ENCODE data around the gene NUDCD3.

Gene NUDCD3

DNA sequence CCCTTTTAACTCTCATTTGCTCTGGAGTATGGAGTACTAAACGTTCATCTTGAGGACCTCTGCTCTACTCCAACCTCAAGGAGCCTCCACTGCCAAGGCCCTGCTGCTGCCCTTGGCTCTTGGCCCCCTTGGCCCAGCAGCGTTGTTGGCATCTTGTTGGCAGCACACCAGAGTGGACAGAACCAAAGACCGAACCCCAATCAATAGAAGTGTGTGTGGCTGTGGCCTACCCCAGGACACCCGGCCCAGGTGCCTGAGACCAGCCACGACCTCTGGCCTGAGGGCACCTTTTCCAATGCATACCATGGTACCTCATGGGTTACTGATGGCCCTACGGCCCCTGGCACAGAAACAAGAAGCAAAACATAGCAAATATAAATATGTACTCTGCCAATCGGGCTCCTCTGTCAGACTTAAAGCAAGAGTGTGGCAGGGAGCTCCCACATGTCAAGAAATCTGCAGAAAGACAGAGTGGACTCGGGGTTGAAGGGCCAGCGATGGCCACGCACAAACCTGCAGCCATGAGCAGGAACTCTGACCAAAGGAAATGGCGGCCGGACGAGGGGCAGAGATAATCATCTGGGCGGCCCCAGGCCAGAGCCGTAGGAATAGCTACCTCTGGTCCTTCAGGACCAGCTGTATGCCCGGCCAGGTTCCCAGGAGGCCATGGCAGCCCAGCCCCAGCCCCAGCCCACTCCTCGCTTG, 47.8 kb upstream of the NUDCD3 start:
- no peak overlapping the region for H3K27ac ChIP-seq (ENCODE audit: low read depth, low read length)
- H3K4me2 ChIP-seq (ENCODE audit: low read length): no peak overlapping the region
- no peak for TF ChIP-seq EZH2phosphoT487 (IDR thresholded peaks at IDR 0.05; ENCODE audit: borderline replicate concordance, low read length)
- TF ChIP-seq, protein P1, sequence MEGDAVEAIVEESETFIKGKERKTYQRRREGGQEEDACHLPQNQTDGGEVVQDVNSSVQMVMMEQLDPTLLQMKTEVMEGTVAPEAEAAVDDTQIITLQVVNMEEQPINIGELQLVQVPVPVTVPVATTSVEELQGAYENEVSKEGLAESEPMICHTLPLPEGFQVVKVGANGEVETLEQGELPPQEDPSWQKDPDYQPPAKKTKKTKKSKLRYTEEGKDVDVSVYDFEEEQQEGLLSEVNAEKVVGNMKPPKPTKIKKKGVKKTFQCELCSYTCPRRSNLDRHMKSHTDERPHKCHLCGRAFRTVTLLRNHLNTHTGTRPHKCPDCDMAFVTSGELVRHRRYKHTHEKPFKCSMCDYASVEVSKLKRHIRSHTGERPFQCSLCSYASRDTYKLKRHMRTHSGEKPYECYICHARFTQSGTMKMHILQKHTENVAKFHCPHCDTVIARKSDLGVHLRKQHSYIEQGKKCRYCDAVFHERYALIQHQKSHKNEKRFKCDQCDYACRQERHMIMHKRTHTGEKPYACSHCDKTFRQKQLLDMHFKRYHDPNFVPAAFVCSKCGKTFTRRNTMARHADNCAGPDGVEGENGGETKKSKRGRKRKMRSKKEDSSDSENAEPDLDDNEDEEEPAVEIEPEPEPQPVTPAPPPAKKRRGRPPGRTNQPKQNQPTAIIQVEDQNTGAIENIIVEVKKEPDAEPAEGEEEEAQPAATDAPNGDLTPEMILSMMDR (IDR thresholded peaks at IDR 0.05; ENCODE audit: low read depth, low read length, poor library complexity, severe bottlenecking): no peak
- no peaks in the 10 kb centered on the region for H3F3A ChIP-seq (ENCODE audit: control insufficient read depth, insufficient read depth)
- H3K79me2 ChIP-seq (ENCODE audit: control insufficient read depth, low read length): no peaks in the 10 kb centered on the region
- H3K4me3 ChIP-seq (ENCODE audit: low read length): no peak overlapping the region
- no peaks in the 10 kb centered on the region for H4K20me1 ChIP-seq (ENCODE audit: control insufficient read depth, insufficient read depth, low read depth, low read length)
- H3K9me3 ChIP-seq (ENCODE audit: control insufficient read depth, insufficient read depth, low read length): no peaks in the 10 kb centered on the region
- no peaks in the 10 kb centered on the region for H3K9me2 ChIP-seq (replicated peaks; ENCODE audit: control insufficient read depth, low read length)
- H3K4me1 ChIP-seq (ENCODE audit: control insufficient read depth, low read length): no peaks in the 10 kb centered on the region
- H3K27me3 ChIP-seq (ENCODE audit: control insufficient read depth, low read length): no peaks in the 10 kb centered on the region
- H3K36me3 ChIP-seq (ENCODE audit: control insufficient read depth, low read length): no peaks in the 10 kb centered on the region

DNA sequence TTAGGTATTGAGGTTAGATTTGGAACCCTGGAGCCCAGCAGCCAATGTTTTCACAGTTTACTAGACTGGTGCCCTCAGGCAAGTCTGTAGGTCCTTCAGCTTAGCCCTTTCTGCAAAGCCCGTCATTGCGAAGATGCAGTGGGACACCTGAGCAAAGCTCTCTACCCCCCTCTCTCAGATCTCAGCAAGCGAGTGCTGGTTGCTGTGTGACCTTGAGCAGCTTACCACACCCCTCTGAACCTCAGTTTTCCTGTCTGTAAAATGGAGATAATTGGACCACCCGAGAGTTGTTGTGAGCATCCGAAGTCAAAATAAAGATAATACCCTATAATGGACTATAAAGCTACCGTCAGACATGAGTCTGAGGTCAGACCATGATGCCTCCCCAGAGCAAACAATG, 47.0 kb upstream of the NUDCD3 start:
- Histone ChIP-seq H4K20me1 (ENCODE audit: control insufficient read depth, insufficient read depth, low read depth, low read length) (no peaks in the 10 kb centered on the region), H3K4me1 (ENCODE audit: control insufficient read depth, low read length) (no peaks in the 10 kb centered on the region), H3K4me3 (ENCODE audit: low read length) (no peak overlapping the region), H3K36me3 (ENCODE audit: control insufficient read depth, low read length) (no peaks in the 10 kb centered on the region), H3K27me3 (ENCODE audit: control insufficient read depth, low read length) (no peaks in the 10 kb centered on the region), H3K79me2 (ENCODE audit: control insufficient read depth, low read length) (no peaks in the 10 kb centered on the region), H3K9me2 (replicated peaks; ENCODE audit: control insufficient read depth, low read length) (no peaks in the 10 kb centered on the region), H3K9me3 (ENCODE audit: control insufficient read depth, insufficient read depth, low read length) (no peaks in the 10 kb centered on the region), H3K4me2 (ENCODE audit: low read length) (no peak overlapping the region), H3F3A (ENCODE audit: control insufficient read depth, insufficient read depth) (no peaks in the 10 kb centered on the region), H3K27ac (ENCODE audit: low read depth, low read length) (no peak overlapping the region)
- TF ChIP-seq, protein P1 (IDR thresholded peaks at IDR 0.05; ENCODE audit: low read depth, low read length, poor library complexity, severe bottlenecking): no peak
- TF ChIP-seq EZH2phosphoT487 (IDR thresholded peaks at IDR 0.05; ENCODE audit: borderline replicate concordance, low read length): no peak

DNA sequence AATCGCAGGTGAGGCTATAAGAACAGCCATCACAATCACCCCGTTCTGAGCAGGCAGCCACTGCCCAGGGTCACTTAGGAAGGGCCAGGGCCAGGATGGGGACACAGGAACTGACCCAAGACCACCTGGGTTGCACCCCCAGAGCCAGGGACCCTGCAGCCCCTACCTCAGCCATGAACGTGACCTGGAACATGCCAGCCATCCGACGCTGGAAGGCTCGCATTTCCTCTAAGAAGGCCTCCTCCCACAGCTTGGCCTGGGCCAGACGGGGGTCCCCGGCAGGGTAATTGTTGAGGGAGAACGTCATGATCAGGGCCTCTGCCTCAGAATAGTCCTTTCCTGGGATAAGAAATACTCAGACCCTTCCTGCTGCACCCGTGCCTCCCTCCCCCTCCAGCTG, 45.6 kb upstream of the NUDCD3 start:
- H3K36me3 ChIP-seq (ENCODE audit: control insufficient read depth, low read length): no peaks in the 10 kb centered on the region
- no peaks in the 10 kb centered on the region for H4K20me1 ChIP-seq (ENCODE audit: control insufficient read depth, insufficient read depth, low read depth, low read length)
- no peaks in the 10 kb centered on the region for H3K79me2 ChIP-seq (ENCODE audit: control insufficient read depth, low read length)
- H3K4me2 ChIP-seq (ENCODE audit: low read length): no peak overlapping the region
- H3K9me2 ChIP-seq (replicated peaks; ENCODE audit: control insufficient read depth, low read length): no peaks in the 10 kb centered on the region
- no peaks in the 10 kb centered on the region for H3K4me1 ChIP-seq (ENCODE audit: control insufficient read depth, low read length)
- H3K4me3 ChIP-seq (ENCODE audit: low read length): no peak overlapping the region
- H3K27ac ChIP-seq (ENCODE audit: low read depth, low read length): no peak overlapping the region
- no peaks in the 10 kb centered on the region for H3K27me3 ChIP-seq (ENCODE audit: control insufficient read depth, low read length)
- H3F3A ChIP-seq (ENCODE audit: control insufficient read depth, insufficient read depth): no peaks in the 10 kb centered on the region
- no peaks in the 10 kb centered on the region for H3K9me3 ChIP-seq (ENCODE audit: control insufficient read depth, insufficient read depth, low read length)
- TF ChIP-seq, protein P1 (IDR thresholded peaks at IDR 0.05; ENCODE audit: low read depth, low read length, poor library complexity, severe bottlenecking): no peak
- no peak for TF ChIP-seq EZH2phosphoT487 (IDR thresholded peaks at IDR 0.05; ENCODE audit: borderline replicate concordance, low read length)
